ENCODE measurements around the gene INO80.

- no peak for TF ChIP-seq CTCF (IDR thresholded peaks at IDR 0.05)
- TF ChIP-seq POLR2A (IDR thresholded peaks at IDR 0.05): no peak
Observed at GRCh38 chr15:41153733-41154132, 37.7 kb upstream of the INO80 start.
